ENCODE measurements around the gene ANKRD17.
A peak's percentile ranks its signal among the peaks of the same experiment; 100 is the strongest.

ANKRD17 gene

DNA sequence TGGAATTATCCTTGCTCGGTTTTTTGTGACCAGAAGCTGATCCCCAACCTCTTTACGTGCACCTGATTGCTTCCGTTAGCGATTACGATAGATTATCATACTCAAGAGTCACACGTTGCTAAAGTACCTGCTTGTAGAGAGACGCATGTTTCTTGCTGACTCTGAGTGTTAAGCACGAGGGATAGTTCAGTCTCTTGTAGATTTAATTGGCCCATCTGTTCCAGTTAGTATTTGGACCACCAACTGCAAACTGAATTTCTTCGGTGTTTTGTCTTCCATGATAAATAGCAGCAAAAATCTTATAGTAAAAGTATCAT is 188.6 kb downstream of the ANKRD17 start:
- DNase-seq (ENCODE audit: low read depth, low spot score), result no peak
- CTCF ChIA-PET, result interaction anchor here (0.9 to 2.3 kb wide), 3 partner anchors 187 to 241 kb away, joined by 3 to 14 read pairs (median 3); no protein-coding TSS in a partner anchor

DNA sequence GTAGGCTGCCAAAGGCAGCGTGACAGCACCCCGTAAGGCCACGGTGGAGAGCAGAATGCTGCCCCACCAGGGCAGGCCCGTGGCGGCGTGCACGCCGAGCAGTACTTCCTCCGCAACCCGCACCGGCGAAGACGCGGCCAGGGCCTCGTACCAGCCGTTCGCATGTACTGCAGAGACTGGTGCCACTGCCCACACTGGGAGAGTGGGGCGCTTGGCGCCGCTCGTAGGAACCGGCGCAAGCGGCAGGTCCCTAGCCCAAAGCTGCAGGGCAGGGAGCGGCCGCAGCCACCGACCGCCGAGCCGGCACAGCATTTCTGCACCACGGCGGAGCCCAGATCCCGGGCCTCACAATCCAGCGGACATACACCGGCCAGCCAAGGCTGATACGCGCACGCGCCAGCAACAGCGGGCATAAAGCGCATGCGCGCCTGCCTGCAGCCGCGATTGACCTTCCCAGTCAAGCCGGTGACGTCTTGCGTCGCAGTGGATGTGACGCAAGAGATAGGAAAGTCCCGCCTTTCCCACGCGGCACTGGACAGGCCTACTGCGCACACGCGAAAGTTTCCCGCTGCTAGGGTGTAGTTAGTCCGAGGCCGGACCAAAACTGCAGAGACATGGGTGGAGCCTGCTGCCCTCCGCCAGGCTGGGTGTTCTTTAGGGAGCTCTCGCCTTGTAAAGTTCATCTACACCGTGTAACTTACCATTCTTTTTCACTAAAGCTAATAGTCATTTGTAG is 189.1 kb downstream of the ANKRD17 start, which contains the start of gene COX18:
Gene COX18, minus strand, starts transcription at position 379 of the 736 bp plus-strand sequence. Its CDS starts 67 bp downstream, at position 312.
- TF ChIP-seq, protein P1, sequence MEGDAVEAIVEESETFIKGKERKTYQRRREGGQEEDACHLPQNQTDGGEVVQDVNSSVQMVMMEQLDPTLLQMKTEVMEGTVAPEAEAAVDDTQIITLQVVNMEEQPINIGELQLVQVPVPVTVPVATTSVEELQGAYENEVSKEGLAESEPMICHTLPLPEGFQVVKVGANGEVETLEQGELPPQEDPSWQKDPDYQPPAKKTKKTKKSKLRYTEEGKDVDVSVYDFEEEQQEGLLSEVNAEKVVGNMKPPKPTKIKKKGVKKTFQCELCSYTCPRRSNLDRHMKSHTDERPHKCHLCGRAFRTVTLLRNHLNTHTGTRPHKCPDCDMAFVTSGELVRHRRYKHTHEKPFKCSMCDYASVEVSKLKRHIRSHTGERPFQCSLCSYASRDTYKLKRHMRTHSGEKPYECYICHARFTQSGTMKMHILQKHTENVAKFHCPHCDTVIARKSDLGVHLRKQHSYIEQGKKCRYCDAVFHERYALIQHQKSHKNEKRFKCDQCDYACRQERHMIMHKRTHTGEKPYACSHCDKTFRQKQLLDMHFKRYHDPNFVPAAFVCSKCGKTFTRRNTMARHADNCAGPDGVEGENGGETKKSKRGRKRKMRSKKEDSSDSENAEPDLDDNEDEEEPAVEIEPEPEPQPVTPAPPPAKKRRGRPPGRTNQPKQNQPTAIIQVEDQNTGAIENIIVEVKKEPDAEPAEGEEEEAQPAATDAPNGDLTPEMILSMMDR (IDR thresholded peaks at IDR 0.05; ENCODE audit: insufficient read depth, low read length, missing control alignments), result no peak
- CTCF ChIA-PET, result interaction anchor here (0.9 to 2.3 kb wide), 3 partner anchors 188 to 242 kb away, joined by 3 to 14 read pairs (median 3); no protein-coding TSS in a partner anchor
- POLR2A ChIA-PET, result interaction anchor here (0.9 kb wide), 1 partner anchor 189 kb away, joined by 3 read pairs; the partner anchor contains the start of gene ANKRD17
- peak; percentile 93 for DNase-seq (ENCODE audit: low read depth, low spot score)
- H3K4me3 ChIP-seq (ENCODE audit: low read depth, low read length), result peak within 1 kb of the TSS; percentile 76

More for the DNA sequence above, 188.6 kb downstream of the ANKRD17 start:
- peak overlapping the region; percentile 48 for H3K4me3 ChIP-seq (ENCODE audit: low read depth, low read length)
- TF ChIP-seq, protein P1 (IDR thresholded peaks at IDR 0.05; ENCODE audit: insufficient read depth, low read length, missing control alignments), result no peak
- POLR2A ChIA-PET, result interaction anchor here (0.9 kb wide), 1 partner anchor 189 kb away, joined by 3 read pairs; the partner anchor contains the start of gene ANKRD17

DNA sequence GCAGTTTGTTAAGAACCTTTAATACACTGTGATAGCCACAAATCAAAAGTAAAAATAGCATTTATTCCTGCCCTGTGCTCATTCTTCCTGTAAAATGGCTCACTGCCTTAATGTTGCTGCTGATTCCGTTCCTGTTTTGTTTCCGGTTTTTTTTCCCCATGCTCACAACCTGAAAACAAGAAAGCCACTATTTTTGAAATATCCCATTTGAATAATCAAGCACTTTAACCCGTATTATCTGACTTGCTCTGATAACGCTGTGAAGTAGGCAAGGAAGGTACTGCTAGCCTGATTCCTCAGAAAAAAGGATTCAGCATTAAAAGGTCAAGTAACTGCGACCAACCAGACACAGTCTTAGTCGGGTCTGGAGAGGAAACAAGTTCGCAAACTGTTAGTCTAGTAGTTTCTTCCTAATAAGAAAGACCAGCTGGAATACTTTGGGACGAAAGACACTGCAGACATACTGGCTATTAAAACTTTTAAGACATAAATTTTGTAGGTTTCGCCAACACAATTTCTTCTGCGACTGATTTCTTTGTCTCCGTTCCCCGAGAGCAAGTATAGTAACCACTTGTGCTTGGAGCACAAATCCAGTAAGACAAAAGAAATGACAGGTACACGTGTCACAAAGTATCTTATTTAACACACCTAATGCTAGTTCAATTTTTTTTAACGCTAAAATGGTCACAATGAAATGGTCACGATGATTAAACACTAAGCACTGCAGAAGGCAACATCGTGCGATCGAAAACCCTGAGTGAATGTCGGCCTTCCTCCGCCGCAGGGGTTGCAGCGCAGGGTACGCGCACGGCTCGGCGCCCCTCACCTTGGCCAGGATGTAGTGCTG is 189.9 kb downstream of the ANKRD17 start:
- TF ChIP-seq, protein P1 (IDR thresholded peaks at IDR 0.05; ENCODE audit: insufficient read depth, low read length, missing control alignments), result no peak
- peak overlapping the region; percentile 76 for H3K4me3 ChIP-seq (ENCODE audit: low read depth, low read length)
- DNase-seq (ENCODE audit: low read depth, low spot score), result no peak
- POLR2A ChIA-PET, result interaction anchor here (0.7 kb wide), 1 partner anchor 159 kb away, joined by 3 read pairs; no protein-coding TSS in a partner anchor
- CTCF ChIA-PET, result interaction anchor here (1.5 to 2.3 kb wide), 2 partner anchors 188 kb away, joined by 5 to 14 read pairs; no protein-coding TSS in a partner anchor

DNA sequence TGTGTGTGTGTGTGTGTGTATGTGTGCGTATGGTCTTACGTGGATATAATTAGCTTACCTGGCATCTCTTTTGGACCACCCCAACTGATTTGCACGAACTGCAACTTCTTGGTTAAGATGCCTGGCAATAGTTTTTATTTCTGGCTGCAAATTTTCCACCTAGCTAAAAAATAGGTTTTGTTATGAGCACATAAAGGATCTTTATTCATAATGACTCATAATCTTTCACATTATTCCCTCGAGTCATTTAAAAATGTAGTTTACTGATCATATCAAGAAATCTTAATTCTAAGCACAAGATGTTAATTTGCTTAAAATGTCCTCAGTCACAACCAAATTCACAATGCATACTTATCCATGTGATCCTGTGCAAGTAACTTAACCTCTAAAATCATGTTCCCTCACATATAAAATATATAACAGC is 190.6 kb downstream of the ANKRD17 start:
- POLR2A ChIA-PET, result interaction anchor here (0.7 kb wide), 1 partner anchor 160 kb away, joined by 3 read pairs; no protein-coding TSS in a partner anchor
- DNase-seq (ENCODE audit: low read depth, low spot score), result no peak
- CTCF ChIA-PET, result interaction anchor here (1.5 kb wide), 1 partner anchor 189 kb away, joined by 5 read pairs; no protein-coding TSS in a partner anchor
- TF ChIP-seq, protein P1 (IDR thresholded peaks at IDR 0.05; ENCODE audit: insufficient read depth, low read length, missing control alignments), result no peak
- peak overlapping the region; percentile 76 for H3K4me3 ChIP-seq (ENCODE audit: low read depth, low read length)

DNA sequence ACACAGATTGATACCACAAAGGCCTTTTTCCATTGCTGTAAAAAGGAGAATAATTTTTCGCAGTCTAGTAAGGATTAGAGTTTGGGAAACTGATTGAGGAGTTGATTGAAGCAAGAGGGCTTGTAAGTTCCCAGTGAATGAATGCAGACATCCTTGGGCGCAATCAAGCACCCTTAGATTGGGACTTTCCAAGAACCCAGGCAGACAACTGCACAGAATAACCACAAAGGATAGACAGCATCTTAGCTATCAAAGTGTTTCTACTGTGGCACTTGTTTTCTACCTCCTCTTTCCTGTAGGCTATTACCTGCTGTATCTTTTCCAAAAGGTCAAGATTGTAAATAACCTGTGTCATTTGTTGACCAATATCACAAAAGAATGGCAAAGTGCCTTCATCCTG is 191.7 kb downstream of the ANKRD17 start:
- H3K4me3 ChIP-seq (ENCODE audit: low read depth, low read length), result no peak overlapping the region
- TF ChIP-seq, protein P1 (IDR thresholded peaks at IDR 0.05; ENCODE audit: insufficient read depth, low read length, missing control alignments), result no peak
- ChIA-PET CTCF (interaction anchor here (1.9 kb wide), 1 partner anchor 192 kb away, joined by 12 read pairs; the partner anchor contains the start of gene ANKRD17), POLR2A (interaction anchor here (0.6 kb wide), 1 partner anchor 1157 kb away, joined by 4 read pairs; no protein-coding TSS in a partner anchor)
- no peak for DNase-seq (ENCODE audit: low read depth, low spot score)
